AG09319 (cell line): ENCODE measurements around the gene METTL9.
"Not testable (repeated sequence)": the region's sequence is repeated elsewhere in the genome, so short reads cannot be mapped to it uniquely, and the experiment has no call there.

Source experiments
- DNase-seq: peaks from one replicate; pipeline ENCODE4 v3.0.0-alpha.2; 2010; ENCODE audit warnings: low read depth; ENCODE audit errors: extremely low read depth
- TF ChIP-seq, protein P1 (sequence below): IDR thresholded peaks from 2 replicates; pipeline ENCODE4 v1.5.1; 2011; ENCODE audit warnings: low read depth, mild to moderate bottlenecking, inconsistent platforms, low read length, moderate library complexity

The METTL9 gene

DNA sequence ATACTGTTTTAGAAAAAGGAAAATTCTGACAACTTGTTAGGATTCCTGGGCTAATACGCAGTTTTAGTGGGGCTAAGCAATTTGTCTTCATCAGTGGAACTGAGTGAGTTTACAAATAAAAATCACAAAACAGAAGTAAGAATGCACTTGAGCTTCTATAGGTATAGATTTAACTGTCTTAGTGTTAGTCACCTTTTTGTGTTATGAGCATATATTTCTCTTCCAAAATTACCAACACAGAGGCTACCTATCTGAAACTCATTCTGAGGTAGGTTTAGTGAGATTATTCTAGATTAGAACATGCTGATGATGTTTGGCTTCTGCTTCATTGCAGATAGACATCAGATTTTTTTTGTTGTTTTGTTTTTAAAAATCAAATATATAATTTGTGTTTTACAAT, 23.2 kb downstream of the METTL9 start:
- TF ChIP-seq, protein P1, sequence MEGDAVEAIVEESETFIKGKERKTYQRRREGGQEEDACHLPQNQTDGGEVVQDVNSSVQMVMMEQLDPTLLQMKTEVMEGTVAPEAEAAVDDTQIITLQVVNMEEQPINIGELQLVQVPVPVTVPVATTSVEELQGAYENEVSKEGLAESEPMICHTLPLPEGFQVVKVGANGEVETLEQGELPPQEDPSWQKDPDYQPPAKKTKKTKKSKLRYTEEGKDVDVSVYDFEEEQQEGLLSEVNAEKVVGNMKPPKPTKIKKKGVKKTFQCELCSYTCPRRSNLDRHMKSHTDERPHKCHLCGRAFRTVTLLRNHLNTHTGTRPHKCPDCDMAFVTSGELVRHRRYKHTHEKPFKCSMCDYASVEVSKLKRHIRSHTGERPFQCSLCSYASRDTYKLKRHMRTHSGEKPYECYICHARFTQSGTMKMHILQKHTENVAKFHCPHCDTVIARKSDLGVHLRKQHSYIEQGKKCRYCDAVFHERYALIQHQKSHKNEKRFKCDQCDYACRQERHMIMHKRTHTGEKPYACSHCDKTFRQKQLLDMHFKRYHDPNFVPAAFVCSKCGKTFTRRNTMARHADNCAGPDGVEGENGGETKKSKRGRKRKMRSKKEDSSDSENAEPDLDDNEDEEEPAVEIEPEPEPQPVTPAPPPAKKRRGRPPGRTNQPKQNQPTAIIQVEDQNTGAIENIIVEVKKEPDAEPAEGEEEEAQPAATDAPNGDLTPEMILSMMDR, result no peak
- no peak for DNase-seq

DNA sequence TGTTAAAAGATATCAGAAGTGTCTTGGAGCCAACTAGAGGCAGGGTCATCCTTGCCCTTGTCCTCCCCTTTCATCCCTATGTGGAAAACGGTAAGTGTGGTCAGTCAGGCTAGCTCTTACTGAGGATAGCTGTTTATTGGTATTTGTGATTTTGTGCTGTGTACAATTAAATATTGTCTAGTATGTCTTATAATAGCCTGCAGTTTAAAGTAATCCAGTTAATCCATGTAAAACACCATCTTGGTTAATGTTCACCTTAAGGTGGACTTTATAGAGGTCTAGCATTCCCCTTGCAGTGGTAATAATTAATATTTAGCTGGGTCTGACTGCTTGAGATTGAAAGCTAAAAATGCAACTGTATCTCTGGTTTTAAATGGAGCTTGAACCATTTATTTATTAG, 25.6 kb downstream of the METTL9 start:
- no peak for DNase-seq
- TF ChIP-seq, protein P1, result no peak

DNA sequence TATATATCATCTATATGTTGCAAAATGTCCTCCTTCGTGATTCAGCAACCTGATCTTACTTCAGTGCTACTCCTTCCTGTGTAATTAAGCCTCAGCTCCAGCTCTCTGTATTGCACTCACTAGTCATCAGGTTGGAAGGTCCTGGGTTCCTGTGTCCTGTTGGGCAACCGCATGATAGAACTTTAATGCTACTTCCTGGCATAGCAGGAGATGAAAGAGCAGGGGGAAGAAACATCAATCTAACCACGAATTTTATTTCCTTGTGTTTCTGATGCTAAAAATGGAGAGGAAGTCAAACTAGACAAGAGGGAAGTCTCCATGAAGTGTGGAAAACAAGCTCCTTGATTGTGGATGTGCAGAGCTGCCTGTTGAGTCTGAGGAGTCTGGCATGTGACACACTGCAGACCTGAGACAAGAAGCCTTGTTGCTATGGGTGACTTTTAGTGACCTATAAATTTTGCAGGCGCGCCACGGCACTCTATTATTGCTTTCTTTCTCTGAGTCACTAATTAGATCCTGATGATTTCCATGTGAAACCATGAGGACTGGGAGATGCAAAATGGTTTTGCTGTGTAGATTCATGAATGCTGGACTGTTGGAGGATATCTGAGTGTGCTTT, 27.4 kb downstream of the METTL9 start:
- peak; percentile 75 for DNase-seq
- TF ChIP-seq, protein P1, result no peak

DNA sequence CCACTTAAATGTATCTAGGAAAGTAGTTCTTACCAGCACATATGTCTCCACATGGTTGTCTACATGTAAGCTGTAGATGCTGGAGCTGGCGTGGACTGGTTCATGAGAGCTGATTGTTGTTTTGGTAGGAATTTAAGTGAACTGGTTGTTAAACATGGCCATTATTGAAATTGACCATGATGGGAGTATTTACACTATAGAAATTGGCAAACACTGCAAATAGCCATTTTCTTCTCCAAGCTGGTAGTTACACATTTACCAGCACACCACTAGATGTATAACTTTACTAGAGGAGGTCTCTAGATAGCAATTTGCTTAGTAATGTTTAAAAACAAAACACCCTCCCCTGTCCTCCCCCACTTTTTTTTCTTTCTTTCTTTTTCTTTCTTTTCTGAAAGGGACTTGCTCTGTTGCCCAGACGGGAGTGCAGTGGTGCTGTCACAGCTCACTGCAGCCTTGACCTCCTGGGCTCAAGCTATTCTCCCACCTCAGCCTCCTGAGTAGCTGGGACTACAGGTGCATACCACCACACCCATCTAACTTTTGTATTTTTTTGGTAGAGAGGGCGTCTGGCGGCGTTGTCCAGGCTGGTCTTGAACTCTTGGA, 28.8 kb downstream of the METTL9 start:
- TF ChIP-seq, protein P1, result no peak
- no peak for DNase-seq

DNA sequence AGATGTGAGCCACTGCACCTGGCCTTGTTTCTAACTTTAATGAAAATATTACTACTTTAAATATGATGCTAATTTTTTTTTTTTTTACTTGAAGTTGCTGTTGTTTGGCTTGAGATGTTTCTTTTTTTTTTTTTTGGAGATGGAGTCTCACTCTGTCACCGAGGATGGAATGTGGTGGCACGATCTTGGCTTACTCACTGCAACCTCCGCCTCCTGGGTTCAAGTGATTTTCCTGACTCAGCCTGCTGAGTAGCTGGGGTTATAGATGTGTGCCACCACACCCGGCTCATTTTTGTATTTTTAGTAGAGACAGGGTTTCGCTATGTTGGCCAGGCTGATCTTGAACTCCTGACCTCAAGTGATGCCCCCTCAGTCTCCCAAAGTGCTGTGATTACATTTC, 29.4 kb downstream of the METTL9 start:
- TF ChIP-seq, protein P1, result no peak
- DNase-seq, result no peak

DNA sequence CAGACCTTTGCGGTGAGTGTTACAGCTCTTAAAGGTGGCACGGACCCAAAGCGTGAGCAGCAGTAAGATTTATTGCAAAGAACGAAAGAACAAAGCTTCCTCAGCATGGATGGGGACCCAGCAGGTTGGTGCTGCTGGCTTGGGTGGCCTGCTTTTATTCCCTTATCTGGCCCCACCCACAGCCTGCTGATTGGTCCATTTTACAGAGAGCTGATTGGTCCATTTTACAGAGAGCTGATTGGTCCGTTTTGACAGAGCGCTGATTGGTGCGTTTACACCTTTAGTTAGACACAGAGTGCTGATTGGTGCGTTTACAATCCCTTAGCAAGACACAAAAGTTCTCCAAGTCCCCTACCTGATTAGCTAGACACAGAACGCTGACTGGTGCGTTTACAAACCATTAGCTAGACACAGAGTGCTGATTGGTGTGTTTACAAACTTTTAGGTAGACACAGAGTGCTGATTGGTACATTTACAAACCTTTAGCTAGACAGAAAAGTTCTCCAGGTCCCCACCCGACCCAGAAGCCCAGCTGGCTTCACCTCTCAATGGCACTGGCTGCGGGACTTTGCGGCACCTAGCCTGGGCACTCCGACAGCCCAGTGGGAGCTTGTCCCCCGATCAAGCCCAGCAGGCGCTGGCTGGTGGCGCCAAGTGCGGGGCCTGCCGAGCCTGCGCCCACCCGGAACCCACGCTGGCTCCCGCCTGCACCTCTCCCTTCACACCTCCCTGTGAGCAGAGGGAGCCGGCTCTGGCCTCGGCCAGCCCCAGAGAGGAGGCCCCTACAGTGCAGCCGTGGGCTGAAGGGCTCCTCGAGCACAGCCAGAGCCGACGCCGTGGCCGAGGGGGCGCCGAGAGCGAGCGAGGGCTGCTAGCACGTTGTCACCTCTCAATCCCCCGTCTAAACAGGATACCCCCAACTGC, 30.5 kb downstream of the METTL9 start:
- DNase-seq, result not testable (repeated sequence)

DNA sequence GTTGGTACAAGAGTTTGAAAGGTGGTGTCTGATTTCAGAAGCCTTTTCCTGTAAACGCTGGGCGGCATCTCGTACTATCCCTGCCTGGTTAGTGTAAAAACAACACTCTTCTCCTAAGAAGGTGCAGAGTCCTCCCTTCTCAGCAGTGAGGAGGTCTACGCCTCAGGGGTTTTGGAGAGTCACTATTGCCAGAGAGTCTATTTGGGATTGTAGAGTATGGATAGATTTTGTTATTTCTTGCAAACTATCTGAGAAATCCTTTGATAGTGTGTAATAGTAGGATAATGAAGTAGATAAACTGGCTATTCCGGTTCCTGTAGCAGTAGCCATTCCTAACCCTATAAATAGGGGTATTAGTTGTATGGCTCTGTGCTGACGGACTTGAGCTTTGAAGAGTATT, 31.5 kb downstream of the METTL9 start:
- DNase-seq, result not testable (repeated sequence)

DNA sequence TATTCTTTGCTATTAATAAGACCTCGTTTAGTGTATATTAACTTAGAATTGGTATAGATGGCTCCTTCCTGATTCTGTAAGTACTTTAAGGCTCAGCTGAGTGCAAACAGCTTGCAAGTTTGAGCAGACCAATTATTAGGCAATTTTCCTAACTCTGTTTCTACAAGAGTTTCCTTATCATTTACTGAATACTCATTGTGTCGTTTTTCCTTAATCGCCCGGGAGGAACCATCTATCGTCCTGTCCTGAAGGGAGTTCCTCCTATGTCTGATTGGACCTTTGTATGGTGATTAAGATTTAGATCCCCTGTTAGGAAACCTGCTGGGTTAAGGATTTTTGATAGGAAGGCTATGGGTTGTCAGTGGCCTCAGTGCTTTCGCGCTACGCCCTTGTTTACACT, 32.0 kb downstream of the METTL9 start:
- not testable (repeated sequence) for DNase-seq

DNA sequence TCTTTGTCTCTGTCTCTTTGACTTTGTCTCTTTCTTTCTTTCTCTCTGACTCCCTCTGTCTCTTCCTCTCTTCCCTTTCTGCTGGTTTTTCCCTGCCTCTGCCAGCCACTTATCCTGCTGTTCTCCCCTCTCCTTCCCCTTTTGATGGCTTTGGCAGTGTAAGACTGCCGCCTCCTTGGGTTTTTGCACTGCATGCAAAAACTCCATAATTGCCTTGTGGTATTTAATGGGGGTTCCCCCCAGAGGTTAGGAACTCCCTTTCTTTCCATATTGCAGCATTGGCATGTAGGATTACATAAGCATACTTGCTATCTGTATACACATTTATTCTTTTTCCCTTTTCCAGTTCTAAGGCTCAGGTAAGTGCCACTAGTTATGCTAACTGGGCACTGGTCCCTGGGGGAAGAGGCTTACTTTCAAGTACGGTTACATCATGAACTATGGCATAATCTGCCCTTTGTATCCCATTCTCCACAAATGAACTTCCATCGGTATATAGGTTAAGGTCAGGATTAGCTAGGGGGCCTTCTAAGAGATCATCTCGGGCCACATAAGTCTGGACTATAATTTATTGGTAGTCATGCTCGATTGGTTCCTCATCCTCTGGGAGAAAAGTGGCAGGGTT, 32.7 kb downstream of the METTL9 start:
- not testable (repeated sequence) for DNase-seq
